H9 (cell line): Measurements from ENCODE around the gene DTNA. TPM values are rescaled to one million over a fixed set of nuclear protein-coding genes. Genes with fewer than 3 reads are reported as not detected.

Experiments used
- DNase-seq: peaks from one replicate; pipeline ENCODE4 v3.0.0-alpha.2; 2017
- H2AFZ ChIP-seq: one replicate; pipeline ENCODE4 v1.6.1; 2013; ENCODE audit warnings: mild to moderate bottlenecking, low read length, control low read depth, moderate library complexity
- H2AK5ac ChIP-seq: 2 replicates; pipeline ENCODE4 v1.6.1; 2013; ENCODE audit warnings: low read length, control low read depth, mixed read lengths; ENCODE audit not compliant: insufficient read length
- H2BK120ac ChIP-seq: one replicate; pipeline ENCODE4 v1.6.1; 2013; ENCODE audit warnings: low read depth, mild to moderate bottlenecking, low read length, control low read depth, inconsistent platforms; ENCODE audit not compliant: poor library complexity, severe bottlenecking
- H2BK12ac ChIP-seq: 2 replicates; pipeline ENCODE4 v1.6.1; 2013; ENCODE audit warnings: low read length, control low read depth, mixed read lengths, low read depth; ENCODE audit not compliant: insufficient read length
- H2BK15ac ChIP-seq: 2 replicates; pipeline ENCODE4 v1.6.1; 2013; ENCODE audit warnings: low read depth, low read length, control low read depth
- H2BK20ac ChIP-seq: one replicate; pipeline ENCODE4 v1.6.1; 2013; ENCODE audit warnings: low read depth, mild to moderate bottlenecking, low read length, control low read depth, inconsistent platforms; ENCODE audit not compliant: poor library complexity, severe bottlenecking
- H2BK5ac ChIP-seq: 2 replicates; pipeline ENCODE4 v1.6.1; 2013; ENCODE audit warnings: low read length, control low read depth, mixed read lengths; ENCODE audit not compliant: insufficient read length
- H3K14ac ChIP-seq: 2 replicates; pipeline ENCODE4 v1.6.1; 2013; ENCODE audit warnings: low read length, control low read depth; ENCODE audit not compliant: insufficient read depth
- H3K18ac ChIP-seq: 2 replicates; pipeline ENCODE4 v1.6.1; 2013; ENCODE audit warnings: low read depth, mild to moderate bottlenecking, mixed read lengths, low read length, control low read depth; ENCODE audit not compliant: insufficient read length
- H3K23ac ChIP-seq: 2 replicates; pipeline ENCODE4 v1.6.1; 2013; ENCODE audit warnings: low read length, control low read depth, mixed read lengths, low read depth; ENCODE audit not compliant: insufficient read length
- H3K23me2 ChIP-seq: 2 replicates; pipeline ENCODE4 v1.6.1; 2013; ENCODE audit warnings: low read depth, mild to moderate bottlenecking, mixed read lengths, low read length, control low read depth; ENCODE audit not compliant: insufficient read length, poor library complexity, severe bottlenecking
- H3K27ac ChIP-seq: 2 replicates; pipeline ENCODE4 v1.5.1; 2013; ENCODE audit warnings: low read length, control low read depth, mixed read lengths, low read depth; ENCODE audit not compliant: insufficient read length
- H3K27me3 ChIP-seq: 2 replicates; pipeline ENCODE4 v1.6.1; 2013; ENCODE audit warnings: low read length, control low read depth, inconsistent platforms; ENCODE audit not compliant: insufficient read depth
- H3K4ac ChIP-seq: 2 replicates; pipeline ENCODE4 v1.6.1; 2013; ENCODE audit warnings: low read depth, mild to moderate bottlenecking, control low read depth, inconsistent platforms, low read length, moderate library complexity
- H3K4me1 ChIP-seq: 2 replicates; pipeline ENCODE4 v1.6.1; 2013; ENCODE audit warnings: low read length, control low read depth, inconsistent platforms; ENCODE audit not compliant: insufficient read depth
- H3K4me2 ChIP-seq: 2 replicates; pipeline ENCODE4 v1.6.1; 2013; ENCODE audit warnings: low read length, control low read depth, mixed read lengths; ENCODE audit not compliant: insufficient read length, insufficient read depth
- H3K56ac ChIP-seq: 2 replicates; pipeline ENCODE4 v1.6.1; 2013; ENCODE audit warnings: low read depth, mild to moderate bottlenecking, mixed read lengths, low read length, control low read depth; ENCODE audit not compliant: insufficient read length
- H3K79me1 ChIP-seq: 2 replicates; pipeline ENCODE4 v1.6.1; 2013; ENCODE audit warnings: low read depth, mild to moderate bottlenecking, moderate library complexity, low read length, control low read depth, inconsistent platforms; ENCODE audit not compliant: insufficient read depth, poor library complexity, severe bottlenecking
- H3K79me2 ChIP-seq: 2 replicates; pipeline ENCODE4 v1.6.1; 2013; ENCODE audit warnings: low read length, control low read depth, inconsistent platforms; ENCODE audit not compliant: insufficient read depth
- H3K9ac ChIP-seq: 2 replicates; pipeline ENCODE4 v1.6.1; 2013; ENCODE audit warnings: low read length, control low read depth, mixed read lengths; ENCODE audit not compliant: insufficient read length; ENCODE audit errors: extremely low read depth
- H3K9me3 ChIP-seq: one replicate; pipeline ENCODE4 v1.6.1; 2013; ENCODE audit warnings: low read depth, low read length, inconsistent platforms; ENCODE audit not compliant: control insufficient read depth
- H3T11ph ChIP-seq: one replicate; pipeline ENCODE4 v1.6.1; 2013; ENCODE audit warnings: mild to moderate bottlenecking, low read length, control low read depth, inconsistent platforms
- H4K20me1 ChIP-seq: one replicate; pipeline ENCODE4 v1.6.1; 2013; ENCODE audit not compliant: control insufficient read depth, insufficient read length, insufficient read depth
- H4K5ac ChIP-seq: 2 replicates; pipeline ENCODE4 v1.6.1; 2013; ENCODE audit warnings: low read depth, mild to moderate bottlenecking, mixed read lengths, low read length, control low read depth; ENCODE audit not compliant: insufficient read length
- H4K8ac ChIP-seq: replicated peaks from 2 replicates; pipeline ENCODE4 v1.6.1; 2013; ENCODE audit warnings: low read length, control low read depth, mixed read lengths, low read depth; ENCODE audit not compliant: insufficient read length
- H4K91ac ChIP-seq: 2 replicates; pipeline ENCODE4 v1.6.1; 2013; ENCODE audit warnings: low read depth, mild to moderate bottlenecking, moderate library complexity, mixed read lengths, low read length, control low read depth; ENCODE audit not compliant: insufficient read length
- H3K27ac Mint-ChIP-seq, 3 experiments: 2 replicates in 2 of 3; 3 replicates in 1 of 3; pipeline ENCODE4 v1.8.0; 2020 to 2021; ENCODE audit warnings: mixed read lengths in 3 of 3, mild to moderate bottlenecking in 1 of 3, moderate library complexity in 1 of 3
- H3K27me3 Mint-ChIP-seq: 2 replicates; pipeline ENCODE4 v1.8.0; 2021; ENCODE audit warnings: low read depth, mild to moderate bottlenecking, moderate library complexity, mixed read lengths
- H3K36me3 Mint-ChIP-seq, 3 experiments: 2 replicates in 2 of 3; 3 replicates in 1 of 3; pipeline ENCODE4 v1.8.0; 2020 to 2021; ENCODE audit warnings: low read depth in 3 of 3, mixed read lengths in 3 of 3; ENCODE audit not compliant: insufficient read depth in 1 of 3
- H3K4me1 Mint-ChIP-seq, 2 experiments: 2 replicates each; pipeline ENCODE4 v1.8.0; 2020; ENCODE audit warnings: mixed read lengths in 2 of 2
- H3K4me3 Mint-ChIP-seq, 2 experiments: 2 replicates in 1 of 2; 3 replicates in 1 of 2; pipeline ENCODE4 v1.8.0; 2020 to 2021; ENCODE audit warnings: mild to moderate bottlenecking in 2 of 2, mixed read lengths in 2 of 2, moderate library complexity in 1 of 2
- H3K9me3 Mint-ChIP-seq, 2 experiments: 2 replicates in 1 of 2; 3 replicates in 1 of 2; pipeline ENCODE4 v1.8.0; 2020; ENCODE audit warnings: mild to moderate bottlenecking in 2 of 2, mixed read lengths in 2 of 2, moderate library complexity in 1 of 2
- WGBS: extraction: QIAGEN DNeasy Blood & Tissue Kit; methylation state at CpG from one replicate; pipeline ENCODE4 v1.1.7; 2013; ENCODE audit warnings: missing lambda C conversion rate, low lambda C conversion rate, mixed read lengths; ENCODE audit not compliant: insufficient read length; ENCODE audit errors: extremely low coverage; 5-methylcytosine and 5-hydroxymethylcytosine counted together
- total RNA-seq: library from RNA; stranded (reverse); gene quantifications from 2 replicates; pipeline ENCODE4 v1.2.1, GENCODE V29; 2021
- TF ChIP-seq, protein P1 (sequence below): fragments of 200-600 bp; sonication (generic); conservative IDR thresholded peaks from 3 replicates; pipeline ENCODE4 v1.8.0; 2021; ENCODE audit warnings: antibody characterized with exemption, mild to moderate bottlenecking

The DTNA gene
- total RNA-seq, 1 experiment from 2014 or later, result 25.5 TPM

DNA sequence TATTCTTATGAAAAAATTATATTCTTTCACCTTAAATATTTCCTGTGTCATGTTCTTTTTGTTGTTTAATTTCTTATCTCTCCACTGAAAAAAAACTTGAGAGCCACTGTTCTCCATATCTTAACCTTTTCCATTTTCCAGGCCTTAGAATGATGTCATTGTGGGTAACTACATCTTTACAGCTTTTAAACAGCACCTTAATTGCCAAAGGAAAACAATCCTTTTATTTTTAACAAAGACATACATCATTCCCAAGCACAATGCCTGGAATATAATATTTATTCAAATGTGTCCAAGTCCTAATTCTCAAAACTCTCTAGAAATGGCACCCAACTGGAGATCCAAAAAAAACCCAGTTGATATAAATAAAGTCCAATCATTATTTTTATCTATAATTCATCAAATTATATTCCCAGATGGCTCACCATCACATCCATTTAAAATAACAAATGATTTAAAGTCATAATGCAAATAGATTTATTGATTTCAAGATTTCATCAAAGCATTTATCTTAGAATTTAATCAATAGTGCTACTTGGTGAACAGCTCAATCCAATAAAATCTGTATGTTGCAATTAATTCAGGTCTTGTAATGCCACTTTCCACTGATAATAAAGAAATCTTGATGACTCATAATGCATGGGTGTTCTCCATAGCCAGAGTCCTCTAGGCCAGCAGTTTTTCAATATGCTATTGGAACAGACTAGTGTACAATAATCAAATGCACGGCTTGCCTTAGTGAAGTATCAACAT is 224.0 kb downstream of the DTNA start:
- Histone ChIP-seq H3K18ac (no peak overlapping the region), H2BK20ac (no peak overlapping the region), H2BK5ac (no peak overlapping the region), H3K23ac (no peak overlapping the region), H3K79me2 (no peaks in the 10 kb centered on the region), H3K56ac (no peak overlapping the region), H3K9me3 (no peaks in the 10 kb centered on the region), H3K4me2 (no peak overlapping the region), H2BK12ac (no peak overlapping the region), H3K4ac (no peak overlapping the region), H2AFZ (no peak overlapping the region), H3K9ac (no peak overlapping the region), H4K5ac (no peak overlapping the region), H3K23me2 (no peaks in the 10 kb centered on the region), H3K27ac (no peak overlapping the region), H2BK15ac (no peak overlapping the region), H3K27me3 (no peaks in the 10 kb centered on the region), H4K91ac (no peak overlapping the region), H3K4me1 (no peaks in the 10 kb centered on the region), H2BK120ac (no peak overlapping the region), H3T11ph (no peak overlapping the region), H4K20me1 (no peaks in the 10 kb centered on the region), H2AK5ac (no peak overlapping the region), H3K79me1 (no peaks in the 10 kb centered on the region), H3K14ac (no peak overlapping the region), H4K8ac (no peak overlapping the region)
- H3K4me3 Mint-ChIP-seq, result no peak overlapping the region
- peaks cover 0 to 4% of the 10 kb centered on the region in 2 experiments; a peak in 2 of 4 replicates for H3K4me1 Mint-ChIP-seq
- WGBS, result no CpG with 5 or more reads among the region's 1 CpG
- no peaks in the 10 kb centered on the region for H3K9me3 Mint-ChIP-seq
- TF ChIP-seq, protein P1, sequence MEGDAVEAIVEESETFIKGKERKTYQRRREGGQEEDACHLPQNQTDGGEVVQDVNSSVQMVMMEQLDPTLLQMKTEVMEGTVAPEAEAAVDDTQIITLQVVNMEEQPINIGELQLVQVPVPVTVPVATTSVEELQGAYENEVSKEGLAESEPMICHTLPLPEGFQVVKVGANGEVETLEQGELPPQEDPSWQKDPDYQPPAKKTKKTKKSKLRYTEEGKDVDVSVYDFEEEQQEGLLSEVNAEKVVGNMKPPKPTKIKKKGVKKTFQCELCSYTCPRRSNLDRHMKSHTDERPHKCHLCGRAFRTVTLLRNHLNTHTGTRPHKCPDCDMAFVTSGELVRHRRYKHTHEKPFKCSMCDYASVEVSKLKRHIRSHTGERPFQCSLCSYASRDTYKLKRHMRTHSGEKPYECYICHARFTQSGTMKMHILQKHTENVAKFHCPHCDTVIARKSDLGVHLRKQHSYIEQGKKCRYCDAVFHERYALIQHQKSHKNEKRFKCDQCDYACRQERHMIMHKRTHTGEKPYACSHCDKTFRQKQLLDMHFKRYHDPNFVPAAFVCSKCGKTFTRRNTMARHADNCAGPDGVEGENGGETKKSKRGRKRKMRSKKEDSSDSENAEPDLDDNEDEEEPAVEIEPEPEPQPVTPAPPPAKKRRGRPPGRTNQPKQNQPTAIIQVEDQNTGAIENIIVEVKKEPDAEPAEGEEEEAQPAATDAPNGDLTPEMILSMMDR, result no peak
- no peaks in the 10 kb centered on the region for H3K36me3 Mint-ChIP-seq
- no peaks in the 10 kb centered on the region for H3K27me3 Mint-ChIP-seq
- H3K27ac Mint-ChIP-seq, result no peak overlapping the region
- no peak for DNase-seq
